HepG2 (cell line): ENCODE results near the gene LOC128125822.

Experiments used
- HNRNPL ChIP-seq: fragments of 200-400 bp; formaldehyde crosslinking; IDR thresholded peaks from 2 replicates; pipeline ENCODE4 v1.6.1; 2017; ENCODE audit warnings: mild to moderate bottlenecking, low read depth, low read length
- HOXA5 ChIP-seq: sonication (generic); formaldehyde crosslinking; IDR thresholded peaks from 2 replicates; pipeline ENCODE4 v1.4.0; 2020; ENCODE audit warnings: missing genetic modification reagents
- HOXA7 ChIP-seq: sonication (generic); formaldehyde crosslinking; IDR thresholded peaks from 2 replicates; pipeline ENCODE4 v1.8.1; 2022; ENCODE audit warnings: mild to moderate bottlenecking, missing genetic modification reagents, moderate library complexity
- IRX3 ChIP-seq: sonication (generic); formaldehyde crosslinking; IDR thresholded peaks from 2 replicates; pipeline ENCODE4 v1.8.1; 2023; ENCODE audit warnings: mild to moderate bottlenecking, low read depth, missing genetic modification reagents, borderline replicate concordance
- JUN ChIP-seq: sonication (generic); formaldehyde crosslinking; IDR thresholded peaks from 2 replicates; pipeline ENCODE4 v1.4.0; 2020; ENCODE audit warnings: mild to moderate bottlenecking, missing genetic modification reagents
- KMT2A ChIP-seq: sonication (generic); formaldehyde crosslinking; IDR thresholded peaks from 2 replicates; pipeline ENCODE4 v1.4.0; 2020; ENCODE audit warnings: missing genetic modification reagents
- MIER2 ChIP-seq: IDR thresholded peaks from 2 replicates; pipeline ENCODE4 v1.6.1; 2016; ENCODE audit warnings: missing biosample characterization, missing genetic modification reagents
- NCOA2 ChIP-seq: sonication (generic); formaldehyde crosslinking; IDR thresholded peaks from 2 replicates; pipeline ENCODE4 v1.8.0; 2022; ENCODE audit warnings: inconsistent platforms
- NFKBIZ ChIP-seq: IDR thresholded peaks from 2 replicates; pipeline ENCODE4 v1.6.1; 2018; ENCODE audit warnings: missing genetic modification reagents, missing compliant biosample characterization
- PAX8 ChIP-seq: sonication (generic); formaldehyde crosslinking; IDR thresholded peaks from 2 replicates; pipeline ENCODE4 v1.8.0; 2022; ENCODE audit warnings: mild to moderate bottlenecking, missing genetic modification reagents, borderline replicate concordance
- RELA ChIP-seq: sonication (generic); formaldehyde crosslinking; IDR thresholded peaks from 2 replicates; pipeline ENCODE4 v1.4.0; 2020; ENCODE audit warnings: missing genetic modification reagents
- SP140L ChIP-seq: sonication (generic); formaldehyde crosslinking; IDR thresholded peaks from 2 replicates; pipeline ENCODE4 v1.4.0; 2020; ENCODE audit warnings: missing genetic modification reagents, borderline replicate concordance
- TCF12 ChIP-seq, 2 experiments: fragments of 450-650 bp in 1 of 2; sonication (generic) in 1 of 2; formaldehyde crosslinking in 1 of 2; IDR thresholded peaks; 2 replicates each; pipeline versions ENCODE4 v1.6.1 to v1.8.0; 2017 to 2022; ENCODE audit warnings: antibody characterized with exemption in 1 of 2, mild to moderate bottlenecking in 1 of 2, missing genetic modification reagents in 1 of 2, moderate library complexity in 1 of 2
- ZFP1 ChIP-seq: IDR thresholded peaks from 2 replicates; pipeline ENCODE4 v1.6.1; 2016
- ZNF451 ChIP-seq: sonication (generic); formaldehyde crosslinking; IDR thresholded peaks from 2 replicates; pipeline ENCODE4 v1.5.0; 2020; ENCODE audit warnings: mild to moderate bottlenecking, missing genetic modification reagents
- ZNF460 ChIP-seq: sonication (generic); formaldehyde crosslinking; IDR thresholded peaks from 2 replicates; pipeline ENCODE4 v1.5.1; 2020; ENCODE audit warnings: missing genetic modification reagents, mild to moderate bottlenecking, borderline replicate concordance
- ZNF572 ChIP-seq: sonication (generic); formaldehyde crosslinking; IDR thresholded peaks from 2 replicates; pipeline ENCODE4 v1.5.1; 2020; ENCODE audit warnings: mild to moderate bottlenecking, missing genetic modification reagents
- ZNF75D ChIP-seq: sonication (generic); formaldehyde crosslinking; IDR thresholded peaks from 2 replicates; pipeline ENCODE4 v1.8.1; 2023; ENCODE audit warnings: missing genetic modification reagents, mild to moderate bottlenecking, borderline replicate concordance
- ZNF772 ChIP-seq: sonication (generic); formaldehyde crosslinking; IDR thresholded peaks from 2 replicates; pipeline ENCODE4 v1.5.0; 2020; ENCODE audit warnings: mild to moderate bottlenecking, missing genetic modification reagents
- ZNF775 ChIP-seq: sonication (generic); formaldehyde crosslinking; IDR thresholded peaks from 2 replicates; pipeline ENCODE4 v1.4.0; 2020; ENCODE audit warnings: missing genetic modification reagents, mild to moderate bottlenecking, moderate library complexity, borderline replicate concordance
- TF ChIP-seq, protein P1 (sequence below): sonication (generic); formaldehyde crosslinking; IDR thresholded peaks from 2 replicates; pipeline ENCODE4 v1.8.1; 2023; ENCODE audit warnings: mild to moderate bottlenecking, missing genetic modification reagents, borderline replicate concordance
- TF ChIP-seq, protein P2 (sequence below): sonication (generic); formaldehyde crosslinking; conservative IDR thresholded peaks from 2 replicates; pipeline ENCODE4 v1.4.0; 2020; ENCODE audit warnings: missing genetic modification reagents
- TF ChIP-seq, protein P3 (sequence below): IDR thresholded peaks from 2 replicates; pipeline ENCODE4 v1.6.1; 2016; ENCODE audit warnings: low read depth, control low read depth
- TF ChIP-seq, protein P4 (sequence below): sonication (generic); formaldehyde crosslinking; IDR thresholded peaks from 2 replicates; pipeline ENCODE4 v1.5.0; 2020; ENCODE audit warnings: mild to moderate bottlenecking, low read depth, missing genetic modification reagents, borderline replicate concordance
- TF ChIP-seq, protein P5 (sequence below): sonication (generic); formaldehyde crosslinking; IDR thresholded peaks from 2 replicates; pipeline ENCODE4 v1.4.0; 2020; ENCODE audit warnings: mild to moderate bottlenecking, missing genetic modification reagents

LOC128125822 gene

DNA sequence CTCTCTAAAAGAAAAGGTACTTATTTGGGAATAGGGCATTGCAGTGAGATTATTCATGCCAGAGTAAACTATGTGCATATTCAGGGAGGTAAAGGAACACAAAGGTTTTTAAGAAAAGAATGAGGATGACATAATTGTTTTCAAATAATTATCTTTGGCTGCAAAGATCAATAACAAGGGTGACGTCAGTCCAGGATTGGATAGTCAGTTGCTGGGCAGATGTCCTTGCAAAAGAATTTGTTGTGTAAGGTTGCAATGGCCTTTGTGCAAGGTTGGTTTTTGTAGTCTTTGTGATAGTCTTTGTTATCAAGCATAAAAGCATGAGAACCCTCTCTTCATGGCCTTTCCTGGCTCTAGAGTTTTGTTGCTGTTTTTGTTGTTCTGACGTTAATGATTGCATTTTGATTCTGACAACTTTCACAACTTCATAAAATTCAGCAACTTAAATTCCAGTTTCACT lies 17.7 kb downstream of the LOC128125822 start (continued):
- TF ChIP-seq, protein P1, sequence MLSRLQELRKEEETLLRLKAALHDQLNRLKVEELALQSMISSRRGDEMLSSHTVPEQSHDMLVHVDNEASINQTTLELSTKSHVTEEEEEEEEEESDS (CRISPR knock-in tag), result no peak
- TF ChIP-seq HOXA5 (CRISPR knock-in tag), result no peak
- TF ChIP-seq JUN (CRISPR knock-in tag), result peak; percentile 97
- TF ChIP-seq PAX8 (CRISPR knock-in tag), result no peak
- TF ChIP-seq KMT2A, result 0 out of 2 replicates have a peak, but pooled peaks have one; percentile 14
- TF ChIP-seq, protein P2, sequence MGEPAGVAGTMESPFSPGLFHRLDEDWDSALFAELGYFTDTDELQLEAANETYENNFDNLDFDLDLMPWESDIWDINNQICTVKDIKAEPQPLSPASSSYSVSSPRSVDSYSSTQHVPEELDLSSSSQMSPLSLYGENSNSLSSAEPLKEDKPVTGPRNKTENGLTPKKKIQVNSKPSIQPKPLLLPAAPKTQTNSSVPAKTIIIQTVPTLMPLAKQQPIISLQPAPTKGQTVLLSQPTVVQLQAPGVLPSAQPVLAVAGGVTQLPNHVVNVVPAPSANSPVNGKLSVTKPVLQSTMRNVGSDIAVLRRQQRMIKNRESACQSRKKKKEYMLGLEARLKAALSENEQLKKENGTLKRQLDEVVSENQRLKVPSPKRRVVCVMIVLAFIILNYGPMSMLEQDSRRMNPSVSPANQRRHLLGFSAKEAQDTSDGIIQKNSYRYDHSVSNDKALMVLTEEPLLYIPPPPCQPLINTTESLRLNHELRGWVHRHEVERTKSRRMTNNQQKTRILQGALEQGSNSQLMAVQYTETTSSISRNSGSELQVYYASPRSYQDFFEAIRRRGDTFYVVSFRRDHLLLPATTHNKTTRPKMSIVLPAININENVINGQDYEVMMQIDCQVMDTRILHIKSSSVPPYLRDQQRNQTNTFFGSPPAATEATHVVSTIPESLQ (CRISPR knock-in tag), result no peak
- TF ChIP-seq ZNF460 (CRISPR knock-in tag), result no peak
- TF ChIP-seq ZNF772 (CRISPR knock-in tag), result no peak
- TF ChIP-seq HNRNPL, result no peak
- peak; percentile 82 for TF ChIP-seq NCOA2
- TF ChIP-seq ZNF775, result no peak
- TF ChIP-seq, protein P3, sequence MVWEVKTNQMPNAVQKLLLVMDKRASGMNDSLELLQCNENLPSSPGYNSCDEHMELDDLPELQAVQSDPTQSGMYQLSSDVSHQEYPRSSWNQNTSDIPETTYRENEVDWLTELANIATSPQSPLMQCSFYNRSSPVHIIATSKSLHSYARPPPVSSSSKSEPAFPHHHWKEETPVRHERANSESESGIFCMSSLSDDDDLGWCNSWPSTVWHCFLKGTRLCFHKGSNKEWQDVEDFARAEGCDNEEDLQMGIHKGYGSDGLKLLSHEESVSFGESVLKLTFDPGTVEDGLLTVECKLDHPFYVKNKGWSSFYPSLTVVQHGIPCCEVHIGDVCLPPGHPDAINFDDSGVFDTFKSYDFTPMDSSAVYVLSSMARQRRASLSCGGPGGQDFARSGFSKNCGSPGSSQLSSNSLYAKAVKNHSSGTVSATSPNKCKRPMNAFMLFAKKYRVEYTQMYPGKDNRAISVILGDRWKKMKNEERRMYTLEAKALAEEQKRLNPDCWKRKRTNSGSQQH (CRISPR knock-in tag), result no peak; the same call in 1 of the 2 replicates
- no peak for TF ChIP-seq SP140L (CRISPR knock-in tag)
- no peak for TF ChIP-seq ZNF75D (CRISPR knock-in tag)
- no peak for TF ChIP-seq TCF12 (IDR thresholded peaks at IDR 0.05)
- no peak for TF ChIP-seq TCF12 (CRISPR knock-in tag; IDR thresholded peaks at IDR 0.05)
- TF ChIP-seq NFKBIZ, result 0 out of 2 replicates have a peak, but pooled peaks have one; percentile 57
- no peak for TF ChIP-seq HOXA7 (CRISPR knock-in tag)
- TF ChIP-seq RELA, result no peak
- no peak for TF ChIP-seq ZNF572 (CRISPR knock-in tag)
- TF ChIP-seq, protein P4, sequence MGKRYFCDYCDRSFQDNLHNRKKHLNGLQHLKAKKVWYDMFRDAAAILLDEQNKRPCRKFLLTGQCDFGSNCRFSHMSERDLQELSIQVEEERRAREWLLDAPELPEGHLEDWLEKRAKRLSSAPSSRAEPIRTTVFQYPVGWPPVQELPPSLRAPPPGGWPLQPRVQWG (CRISPR knock-in tag), result no peak
- TF ChIP-seq MIER2 (CRISPR knock-in tag), result 0 out of 2 replicates have a peak, but pooled peaks have one; percentile 34
- TF ChIP-seq ZNF451, result no peak
- TF ChIP-seq IRX3 (CRISPR knock-in tag), result no peak
- TF ChIP-seq, protein P5, sequence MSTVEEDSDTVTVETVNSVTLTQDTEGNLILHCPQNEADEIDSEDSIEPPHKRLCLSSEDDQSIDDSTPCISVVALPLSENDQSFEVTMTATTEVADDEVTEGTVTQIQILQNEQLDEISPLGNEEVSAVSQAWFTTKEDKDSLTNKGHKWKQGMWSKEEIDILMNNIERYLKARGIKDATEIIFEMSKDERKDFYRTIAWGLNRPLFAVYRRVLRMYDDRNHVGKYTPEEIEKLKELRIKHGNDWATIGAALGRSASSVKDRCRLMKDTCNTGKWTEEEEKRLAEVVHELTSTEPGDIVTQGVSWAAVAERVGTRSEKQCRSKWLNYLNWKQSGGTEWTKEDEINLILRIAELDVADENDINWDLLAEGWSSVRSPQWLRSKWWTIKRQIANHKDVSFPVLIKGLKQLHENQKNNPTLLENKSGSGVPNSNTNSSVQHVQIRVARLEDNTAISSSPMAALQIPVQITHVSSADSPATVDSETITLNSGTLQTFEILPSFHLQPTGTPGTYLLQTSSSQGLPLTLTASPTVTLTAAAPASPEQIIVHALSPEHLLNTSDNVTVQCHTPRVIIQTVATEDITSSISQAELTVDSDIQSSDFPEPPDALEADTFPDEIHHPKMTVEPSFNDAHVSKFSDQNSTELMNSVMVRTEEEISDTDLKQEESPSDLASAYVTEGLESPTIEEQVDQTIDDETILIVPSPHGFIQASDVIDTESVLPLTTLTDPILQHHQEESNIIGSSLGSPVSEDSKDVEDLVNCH (CRISPR knock-in tag), result no peak
- peak; percentile 48; the same call in 1 of the 2 replicates for TF ChIP-seq ZFP1
